Right renal pelvis (tissue), 4 donors: ENCODE data around the gene TTC23L. TPM values are rescaled to one million over a fixed set of nuclear protein-coding genes. Genes with fewer than 3 reads are reported as not detected.

ENCODE experiments used
- DNase-seq, 4 donors: peaks; one replicate each; pipeline ENCODE4 v3.0.0-alpha.2; 2013; ENCODE audit warnings: low read depth in 4 of 4, low spot score in 3 of 4, missing footprints in 1 of 4
- polyA plus RNA-seq, 4 donors: library from polyadenylated mRNA; unstranded; fragments of 120-200 nt; gene quantifications; one replicate each; pipeline ENCODE4 v1.2.1, GENCODE V29; 2013; ENCODE audit not compliant: insufficient read length in 4 of 4

The TTC23L gene
- polyA plus RNA-seq, 4 donors: 2.5 to 4.1 (median 3.3) TPM

- no peak for DNase-seq
These were observed 28.1 kb downstream of the TTC23L start for GRCh38 chr5:34866989-34867471.

DNA sequence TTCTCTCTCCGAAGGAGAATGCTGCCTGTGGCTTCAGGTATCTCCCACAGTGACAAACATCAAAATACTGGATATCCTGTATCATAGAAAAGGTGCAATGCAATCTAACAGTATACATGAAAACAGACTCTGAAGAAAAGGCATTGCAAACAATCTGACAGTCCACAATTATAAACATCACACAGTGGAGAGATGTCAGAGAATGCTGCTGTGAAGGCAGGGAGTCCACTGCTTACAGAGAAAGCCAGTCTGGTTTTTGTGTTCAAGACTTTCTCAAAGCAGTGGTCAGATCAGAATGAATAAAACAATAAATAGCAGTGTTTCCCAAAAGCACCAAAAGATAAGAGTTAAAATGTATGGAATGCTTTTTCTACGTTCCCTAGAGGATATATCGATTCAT, 28.7 kb downstream of the TTC23L start:
- DNase-seq: no peak

- no peak for DNase-seq
These were observed 29.8 kb downstream of the TTC23L start for GRCh38 chr5:34868791-34869190.

DNA sequence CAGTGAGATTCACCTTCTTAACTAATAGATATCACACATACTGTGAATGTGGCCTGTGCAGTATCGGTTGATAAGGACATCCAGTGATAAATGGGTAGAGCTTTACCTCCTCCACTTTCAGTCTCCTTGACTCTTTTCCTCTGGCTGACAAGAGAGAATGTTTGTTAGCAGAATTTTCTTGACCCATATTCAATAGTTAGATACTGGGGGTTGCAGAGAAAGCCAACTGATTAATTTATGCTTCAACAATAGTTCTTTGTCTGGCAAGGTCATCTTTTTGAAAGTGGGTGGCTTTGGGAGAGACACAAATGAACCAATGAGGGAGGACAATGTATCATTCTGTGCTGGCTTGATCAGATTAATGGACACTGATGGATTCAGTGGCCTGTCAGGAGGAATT, 30.3 kb downstream of the TTC23L start:
- DNase-seq: no peak

- no peak for DNase-seq
These were observed 31.4 kb downstream of the TTC23L start for GRCh38 chr5:34870382-34870781.

DNA sequence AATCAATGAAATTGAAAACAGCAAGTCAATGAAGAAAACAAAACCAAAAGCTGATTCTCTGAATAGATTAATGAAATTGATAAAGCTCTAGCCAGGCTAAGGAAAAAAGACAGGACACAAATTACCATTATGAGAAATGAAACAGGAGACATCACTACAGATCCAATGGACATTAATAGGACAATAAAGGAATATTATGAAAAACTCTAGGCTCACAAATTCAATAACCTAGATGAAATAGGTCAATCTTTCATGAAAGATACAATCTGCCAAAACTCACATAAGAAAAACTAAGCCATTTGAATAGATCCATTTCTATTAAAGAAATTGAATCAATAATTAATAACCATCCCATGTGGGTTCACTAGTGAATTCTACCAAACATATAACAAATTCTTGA, 37.3 kb downstream of the TTC23L start:
- no peak for DNase-seq

GRCh38 chr5:34881246-34881645, 42.3 kb downstream of the TTC23L start:
- no peak for DNase-seq

DNA sequence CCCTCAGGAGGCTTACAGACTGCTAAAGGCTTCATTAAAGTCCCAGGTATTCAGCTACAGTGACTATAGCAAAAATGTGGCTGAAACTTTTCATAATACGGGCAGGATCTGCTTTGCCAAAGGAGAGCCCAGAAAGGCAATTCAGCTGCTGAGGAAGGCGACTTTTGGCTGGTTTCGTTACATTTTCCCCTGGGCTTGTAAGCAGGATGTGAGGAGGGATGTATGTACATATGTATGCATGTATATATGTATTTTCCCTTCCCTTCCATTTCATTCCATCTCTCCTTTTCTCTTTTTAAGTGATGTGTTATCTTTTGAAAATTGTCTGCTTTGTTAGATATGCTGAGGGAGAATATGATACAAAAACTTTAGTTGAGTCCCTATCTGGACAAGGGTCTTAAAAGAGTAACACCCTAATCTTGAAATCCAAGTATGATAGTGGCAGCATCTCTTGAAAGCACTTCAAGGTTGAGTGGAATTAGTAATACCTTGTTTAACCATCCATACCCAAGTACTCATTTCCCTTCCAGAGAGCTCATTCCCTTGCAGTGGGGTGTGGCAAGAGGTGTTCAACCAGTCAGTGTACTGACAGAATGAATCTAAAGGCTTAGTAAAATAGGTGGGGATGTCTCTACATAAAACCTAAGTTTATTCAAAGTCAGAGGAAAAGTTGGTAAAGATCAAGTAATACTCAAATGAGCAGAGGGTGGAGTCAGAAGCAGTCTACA, 47.6 kb downstream of the TTC23L start:
- DNase-seq: no peak

DNA sequence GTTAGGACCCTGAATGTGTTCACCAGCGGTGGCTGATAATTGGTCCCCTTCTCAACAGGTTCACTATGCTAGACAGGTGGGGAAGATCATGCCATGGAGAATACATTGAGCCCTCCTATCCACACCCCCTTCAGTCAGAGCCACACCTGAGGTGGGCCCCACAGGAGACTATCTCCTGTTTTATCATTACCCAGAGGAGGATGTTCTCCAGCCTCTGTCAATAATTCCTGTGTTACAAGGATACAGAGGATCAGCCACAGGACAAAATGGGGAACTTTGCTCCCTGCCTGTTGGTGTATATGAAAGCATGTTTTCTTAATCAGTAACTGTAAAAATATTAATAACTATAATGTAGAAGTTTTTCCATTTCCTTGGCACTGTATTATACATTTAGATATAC, 50.4 kb downstream of the TTC23L start:
- no peak for DNase-seq

GRCh38 chr5:34891981-34892380, 53.0 kb downstream of the TTC23L start:
- DNase-seq: no peak

DNA sequence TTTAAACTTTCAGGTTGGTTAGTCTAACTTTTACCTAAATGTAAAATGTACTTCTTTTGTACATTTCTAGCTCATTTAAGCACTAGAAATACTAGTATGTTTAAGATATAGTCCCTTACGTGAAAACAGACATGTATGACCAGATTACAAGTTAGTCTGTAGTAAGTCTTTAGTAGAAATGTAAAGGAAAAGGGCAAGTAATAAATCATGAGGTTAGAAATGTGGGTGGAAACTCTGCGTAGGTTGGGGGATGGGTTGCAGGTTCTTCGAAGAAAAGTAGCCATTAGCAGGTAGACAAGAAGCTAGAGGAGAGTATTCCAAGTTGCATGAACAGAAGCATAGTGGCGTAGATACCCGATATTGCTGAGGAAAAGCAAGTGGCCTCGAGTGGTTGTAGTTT, 53.5 kb downstream of the TTC23L start:
- DNase-seq: no peak

GRCh38 chr5:34894716-34895115, 55.8 kb downstream of the TTC23L start:
- no peak for DNase-seq

DNA sequence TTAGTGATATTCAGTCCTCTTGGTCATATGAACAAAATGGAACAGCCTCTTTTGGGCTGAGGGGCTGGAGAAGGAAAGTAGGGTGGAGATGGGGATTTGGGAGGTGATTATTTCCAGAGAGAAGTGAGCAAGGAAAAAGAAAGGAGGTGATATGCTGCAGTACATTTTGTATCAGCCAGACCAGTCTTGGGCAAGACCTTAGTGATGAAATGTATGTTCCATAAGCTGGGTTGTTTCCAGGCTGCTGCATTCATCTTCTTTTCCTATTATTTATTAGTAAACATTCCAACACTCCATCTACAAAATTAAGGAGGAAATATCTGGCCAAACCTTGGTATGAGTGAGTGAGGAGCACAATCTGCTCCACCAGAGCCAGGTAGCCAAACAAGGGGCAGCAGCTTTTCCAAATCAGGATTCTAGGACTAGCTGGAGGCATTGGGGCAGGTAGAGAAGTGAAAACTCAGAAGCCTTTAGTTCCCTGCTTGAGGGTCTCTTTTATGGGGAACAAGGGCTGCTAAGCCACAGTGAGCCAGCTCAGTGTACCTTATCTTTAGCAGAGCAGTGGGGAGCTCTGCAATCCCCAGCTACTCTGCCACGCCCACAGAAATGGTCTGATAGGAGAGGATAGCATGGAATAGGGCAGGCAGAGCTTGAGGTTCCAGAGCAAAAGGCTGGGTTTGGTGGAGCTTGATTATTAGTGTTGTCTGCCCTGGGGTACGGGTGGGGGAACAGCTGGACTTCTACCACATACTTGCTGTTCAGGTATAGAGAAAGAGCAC, 56.9 kb downstream of the TTC23L start:
- no peak for DNase-seq

GRCh38 chr5:34897646-34898045, 58.7 kb downstream of the TTC23L start:
- DNase-seq: no peak

DNA sequence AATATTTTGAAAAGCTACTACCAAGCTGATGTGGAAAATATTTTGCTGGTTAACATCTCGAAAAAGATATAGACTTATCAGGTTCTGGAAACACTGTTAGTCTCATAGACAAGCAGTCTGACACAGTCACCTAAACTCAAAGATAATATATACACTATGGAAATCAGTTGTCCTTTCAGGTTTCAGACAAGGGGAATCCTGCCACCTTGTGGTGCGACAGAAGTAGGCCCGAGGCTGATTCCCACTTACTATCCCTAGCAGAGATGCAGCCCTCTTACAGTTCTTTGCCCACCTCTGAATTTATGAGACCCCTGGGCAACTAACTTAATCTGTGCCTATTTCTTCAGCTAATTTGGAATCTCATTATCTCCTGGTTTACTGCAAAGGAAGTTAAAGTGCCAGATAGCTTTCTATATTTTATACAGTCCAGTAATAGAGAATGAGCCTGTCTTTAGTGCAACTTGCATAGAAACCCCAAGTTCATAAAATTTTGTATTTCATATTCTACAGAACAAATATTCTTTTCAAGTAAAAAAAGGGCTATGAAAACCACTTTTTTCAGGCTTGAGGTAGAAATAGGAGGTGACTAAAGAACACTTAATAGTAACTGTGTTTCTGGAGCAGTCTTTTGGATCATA, 59.4 kb downstream of the TTC23L start:
- DNase-seq: peak; percentile 63 to 67 (median 66)

DNA sequence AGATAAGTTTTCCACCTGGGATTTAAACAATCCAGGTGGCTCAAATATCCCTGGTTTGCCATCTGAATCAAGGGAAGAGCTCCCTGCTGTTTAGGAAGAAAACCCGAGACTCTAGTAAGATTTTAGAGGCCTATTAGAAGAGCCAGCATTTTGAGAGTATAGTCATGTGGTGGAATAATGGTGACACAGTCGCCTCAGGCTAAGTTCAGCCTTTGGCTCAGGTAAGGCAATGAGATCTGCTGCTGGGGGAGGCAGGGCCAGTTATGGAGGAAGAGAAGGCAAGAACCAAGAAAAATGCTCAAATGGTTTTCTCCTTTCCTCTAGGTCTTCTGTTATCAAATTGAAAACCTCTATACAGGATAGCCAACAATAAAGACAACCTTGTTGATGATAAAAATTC, 60.1 kb downstream of the TTC23L start:
- no peak for DNase-seq

DNA sequence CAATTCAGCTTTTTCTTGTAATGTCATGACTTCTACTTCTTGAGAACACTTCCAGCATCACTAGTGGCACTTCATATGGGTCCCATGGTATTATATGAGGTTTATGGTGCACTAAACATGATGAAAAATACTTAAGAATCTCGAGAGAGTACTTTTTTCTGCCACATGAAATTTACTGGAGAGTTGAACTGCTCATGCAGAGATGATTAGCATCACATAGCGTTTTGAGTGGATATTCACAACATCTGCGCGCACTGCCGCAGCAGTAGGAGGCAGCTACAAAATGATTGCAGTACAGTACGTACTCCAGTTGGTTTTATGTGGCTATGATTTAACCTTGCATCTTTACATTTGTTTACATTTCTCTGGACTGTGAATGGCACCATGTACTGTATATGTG, 61.7 kb downstream of the TTC23L start:
- no peak for DNase-seq

DNA sequence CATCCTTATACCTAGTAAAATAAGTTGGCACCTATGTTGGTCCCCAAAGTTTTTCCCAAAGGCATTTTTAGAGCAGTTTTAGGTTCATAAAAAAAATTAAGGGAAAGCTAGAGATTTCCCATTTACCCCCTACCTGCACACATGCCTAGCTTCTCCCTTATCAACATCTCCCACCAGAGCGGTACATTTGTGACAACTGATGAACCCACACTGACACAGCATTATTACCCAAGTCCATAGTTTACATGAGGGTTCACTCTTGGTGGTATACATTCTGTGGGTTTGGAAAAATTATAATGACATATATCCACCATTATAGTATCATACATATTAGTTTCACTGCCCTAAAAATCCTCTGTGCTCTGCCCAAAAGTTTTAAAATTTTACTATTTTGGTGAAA, 64.3 kb downstream of the TTC23L start:
- DNase-seq: no peak

GRCh38 chr5:34905564-34905963, 66.6 kb downstream of the TTC23L start:
- no peak for DNase-seq

DNA sequence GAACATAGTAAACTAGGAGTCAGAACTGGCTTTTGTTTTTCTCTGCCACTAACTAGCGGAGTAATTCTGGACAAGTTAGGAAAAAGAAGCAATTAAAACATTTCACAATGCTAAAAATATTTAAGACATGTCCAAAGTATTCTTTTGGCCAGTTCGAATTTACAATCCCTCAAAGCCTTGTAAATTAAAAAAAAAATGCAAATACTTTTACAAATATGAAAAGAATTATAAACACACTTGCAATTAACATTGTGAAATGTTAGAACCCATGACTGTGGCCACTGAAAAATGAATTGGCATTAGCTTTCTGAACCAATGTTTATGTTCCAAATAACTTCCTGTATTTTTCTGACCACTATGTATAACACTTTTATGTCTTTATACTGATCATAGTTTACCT, 74.1 kb downstream of the TTC23L start:
- no peak for DNase-seq

DNA sequence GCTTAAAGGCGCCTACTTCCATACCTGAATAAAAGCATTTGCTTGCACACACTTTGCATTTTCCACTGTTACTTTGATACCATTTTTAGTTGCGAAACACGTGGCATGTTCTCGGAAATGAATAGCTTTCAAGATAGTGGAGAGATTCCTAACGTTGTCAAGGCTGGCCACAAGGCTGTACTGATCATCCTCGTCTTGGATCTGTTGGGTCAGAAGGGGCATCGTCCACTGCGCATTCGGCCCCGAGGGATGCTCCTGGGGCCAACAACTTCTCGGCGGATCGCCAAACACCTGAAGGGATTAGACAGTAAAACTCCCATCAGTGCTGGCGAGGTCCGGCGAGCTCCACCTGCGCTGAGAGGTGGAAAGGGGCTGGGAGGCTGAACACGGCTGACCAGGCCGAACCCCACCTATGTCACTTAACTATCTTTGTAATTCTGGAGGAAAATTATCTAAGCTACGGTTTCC, 75.7 kb downstream of the TTC23L start:
- DNase-seq: no peak
